Activated B cell treated with CpG ODN at 0.5 μM for 24 hours (primary cell): ENCODE results near the gene ATXN2. TPM values are rescaled to one million over a fixed set of nuclear protein-coding genes. Genes with fewer than 3 reads are reported as not detected.
"Not testable (repeated sequence)": the region's sequence is repeated elsewhere in the genome, so short reads cannot be mapped to it uniquely, and the experiment has no call there.

Experiments
- ATAC-seq: fragments of 200-7000 bp; cut with Tn5 transposase; one replicate; pipeline ENCODE4 v1.10.0; 2021; ENCODE audit warnings: low read depth, mild to moderate bottlenecking, moderate library complexity
- CTCF ChIA-PET: fragments of 350-600 bp; sonication (Branson Sonifier 250); formaldehyde crosslinking; loops from one replicate; lab custom pipeline; 2021; ENCODE audit warnings: antibody characterized with exemption; lab: Charles Lee
- POLR2A ChIA-PET: fragments of 350-600 bp; sonication (Branson Sonifier 250); formaldehyde crosslinking; loops from one replicate; lab custom pipeline; 2021; ENCODE audit warnings: antibody characterized with exemption; lab: Charles Lee
- DNase-seq: peaks from one replicate; pipeline ENCODE4 v3.0.0; 2022
- H3K27ac Mint-ChIP-seq: one replicate; pipeline ENCODE4 v1.8.0; 2020; ENCODE audit warnings: mixed read lengths
- H3K27me3 Mint-ChIP-seq: one replicate; pipeline ENCODE4 v1.8.0; 2021; ENCODE audit warnings: mixed read lengths
- H3K36me3 Mint-ChIP-seq: one replicate; pipeline ENCODE4 v1.8.0; 2021; ENCODE audit warnings: low read depth, mixed read lengths
- H3K4me1 Mint-ChIP-seq: one replicate; pipeline ENCODE4 v1.8.0; 2021; ENCODE audit warnings: mixed read lengths
- H3K4me3 Mint-ChIP-seq: one replicate; pipeline ENCODE4 v1.8.0; 2020; ENCODE audit warnings: mild to moderate bottlenecking, mixed read lengths
- H3K9me3 Mint-ChIP-seq: one replicate; pipeline ENCODE4 v1.8.0; 2020; ENCODE audit warnings: mixed read lengths
- CTCF ChIP-seq: fragments of 200-600 bp; IDR thresholded peaks from one replicate; pipeline ENCODE4 v1.8.0; 2022; ENCODE audit warnings: antibody characterized with exemption, mild to moderate bottlenecking
- intact Hi-C: fragments of 100-400 bp; cut with micrococcal nuclease; formaldehyde crosslinking; loops from one replicate; pipeline ENCODE4 v1.15.1; 2024
- total RNA-seq: library from RNA; stranded (reverse); gene quantifications from 2 replicates; pipeline ENCODE4 v1.2.3, GENCODE V29; 2022

The ATXN2 gene
- total RNA-seq, 1 donor from 2014 or later = 46.2 TPM

DNA sequence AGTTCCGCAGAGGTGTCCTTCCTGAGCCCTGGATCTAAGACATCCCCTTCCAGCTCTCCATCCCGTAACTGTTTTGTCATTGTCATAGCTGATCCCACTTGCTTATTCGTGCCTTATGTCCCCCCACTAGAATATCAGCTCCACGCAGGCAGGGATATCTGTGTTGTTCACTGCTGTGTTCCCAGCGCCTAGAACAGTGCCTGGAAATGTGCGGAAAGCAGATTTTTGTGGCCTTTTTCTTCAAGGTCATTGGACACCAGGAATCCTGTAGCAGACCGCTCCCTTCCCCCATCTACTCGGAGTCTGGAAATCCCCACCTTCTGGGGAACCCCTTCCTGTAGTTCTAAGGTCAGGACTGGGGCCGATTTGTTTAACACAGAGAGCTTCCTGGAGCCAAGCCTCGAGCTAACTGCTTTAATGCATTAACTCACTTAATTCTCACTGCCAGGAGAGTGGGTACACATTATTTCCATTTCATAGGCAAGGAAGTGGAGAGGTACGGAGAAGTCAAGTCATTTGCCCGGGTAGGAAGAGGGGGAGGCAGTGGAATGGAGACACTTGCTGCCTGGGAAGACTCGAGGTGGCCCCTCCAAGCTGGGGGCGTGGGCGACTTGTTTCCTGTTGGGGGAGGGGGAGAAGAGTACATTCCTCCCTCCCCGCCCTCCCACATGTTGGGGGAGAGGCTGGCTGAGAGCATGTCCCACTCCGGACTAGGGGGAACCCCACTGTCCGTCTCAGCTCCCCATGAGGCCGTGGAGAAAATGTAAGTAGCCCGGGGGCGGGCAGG, 194.6 kb downstream of the ATXN2 start:
- Mint-ChIP-seq H3K36me3 (peaks cover 4% of the 10 kb centered on the region), H3K27ac (peak overlapping the region; percentile 97), H3K9me3 (no peaks in the 10 kb centered on the region), H3K27me3 (no peaks in the 10 kb centered on the region), H3K4me3 (peak overlapping the region; percentile 91), H3K4me1 (peaks cover 65% of the 10 kb centered on the region)
- ATAC-seq = no peak
- peak; percentile 36 for DNase-seq
- TF ChIP-seq CTCF = no peak
- POLR2A ChIA-PET = interaction anchor here (0.5 to 11.0 kb wide), 12 partner anchors 8 to 725 kb away, joined by 3 to 136 read pairs (median 6); partner anchors contain the start of genes ACAD10, ATXN2 and BRAP
- CTCF ChIA-PET = interaction anchor here (1.0 to 14.5 kb wide), 10 partner anchors 8 to 125 kb away, joined by 3 to 522 read pairs (median 6); no protein-coding TSS in a partner anchor
- intact Hi-C loops = loop anchor here (1.0 to 10.0 kb wide), 5 partner anchors 26 to 1410 kb away; partner anchors contain the start of genes ANKRD13A, ATXN2, GIT2 and PHETA1

DNA sequence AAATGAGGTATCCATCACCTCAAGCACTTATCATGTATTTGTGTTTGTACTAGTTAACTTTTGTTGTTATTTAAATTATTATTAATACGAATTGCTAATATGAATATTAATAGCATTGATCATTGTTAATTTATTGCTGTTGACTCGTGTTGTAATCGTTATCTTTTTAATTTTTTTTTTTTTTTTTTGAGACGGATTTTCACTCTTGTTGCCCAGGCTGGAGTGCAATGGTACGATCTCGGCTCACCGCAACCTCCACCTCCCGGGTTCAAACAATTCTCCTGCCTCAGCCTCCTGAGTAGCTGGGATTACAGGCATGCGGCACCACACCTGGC, 196.7 kb downstream of the ATXN2 start:
- not testable (repeated sequence) for H3K9me3 Mint-ChIP-seq, H3K4me3 Mint-ChIP-seq, H3K36me3 Mint-ChIP-seq, DNase-seq, H3K27me3 Mint-ChIP-seq, ATAC-seq
- Mint-ChIP-seq H3K27ac (peak overlapping the region; percentile 97), H3K4me1 (peaks cover 62% of the 10 kb centered on the region)
- intact Hi-C loops = loop anchor here (10.0 kb wide), 1 partner anchor 1408 kb away; the partner anchor contains the start of genes ANKRD13A and GIT2
- ChIA-PET POLR2A (interaction anchor here (3.2 to 11.0 kb wide), 4 partner anchors 28 to 48 kb away, joined by 30 to 136 read pairs (median 84); no protein-coding TSS in a partner anchor), CTCF (interaction anchor here (1.7 to 14.5 kb wide), 5 partner anchors 28 to 127 kb away, joined by 5 to 522 read pairs (median 11); no protein-coding TSS in a partner anchor)

Other genes starting within 250 kb of the ATXN2 start
- gene PHETA1, start 230.2 kb downstream of the ATXN2 start, total RNA-seq = 1.6 and 2.0 TPM in 2 replicates
- 46.7 and 50.7 TPM in 2 replicates for gene SH2B3, start 193.4 kb downstream of the ATXN2 start, total RNA-seq
- 24.1 and 24.2 TPM in 2 replicates for gene BRAP, start 86.6 kb upstream of the ATXN2 start, total RNA-seq
- gene ACAD10, start 86.7 kb upstream of the ATXN2 start, total RNA-seq = 33.3 and 45.1 TPM in 2 replicates
- 36.0 and 37.4 TPM in 2 replicates for gene ALDH2, start 167.6 kb upstream of the ATXN2 start, total RNA-seq
- gene MAPKAPK5, start 242.9 kb upstream of the ATXN2 start, total RNA-seq = 51.7 and 61.2 TPM in 2 replicates